IMR-90 (cell line): ENCODE measurements around the gene PHACTR3.

ENCODE experiments used
- BHLHE40 ChIP-seq: fragments of 150-350 bp; IDR thresholded peaks from 2 replicates; pipeline ENCODE4 v1.6.1; 2016; ENCODE audit warnings: mild to moderate bottlenecking, low read depth, low read length
- CEBPB ChIP-seq: IDR thresholded peaks from 2 replicates; pipeline ENCODE4 v1.6.1; 2012; ENCODE audit warnings: low read depth, low read length, improper control_type of control experiment
- CTCF ChIP-seq: conservative IDR thresholded peaks from 2 replicates; pipeline ENCODE4 v1.5.1; 2012; ENCODE audit warnings: mild to moderate bottlenecking, low read depth, low read length, improper control_type of control experiment
- FOS ChIP-seq: fragments of 150-350 bp; IDR thresholded peaks from 2 replicates; pipeline ENCODE4 v1.6.1; 2016; ENCODE audit warnings: low read depth, low read length
- MAZ ChIP-seq: IDR thresholded peaks from 2 replicates; pipeline ENCODE4 v1.6.1; 2012; ENCODE audit warnings: low read depth, mild to moderate bottlenecking, low read length, improper control_type of control experiment, moderate library complexity, borderline replicate concordance
- MXI1 ChIP-seq: IDR thresholded peaks from 2 replicates; pipeline ENCODE4 v1.6.1; 2012; ENCODE audit warnings: low read depth, mild to moderate bottlenecking, low read length, moderate library complexity, borderline replicate concordance
- POLR2A ChIP-seq: IDR thresholded peaks from 2 replicates; pipeline ENCODE4 v1.6.1; 2012; ENCODE audit warnings: mild to moderate bottlenecking, low read depth, low read length
- RAD21 ChIP-seq: IDR thresholded peaks from 2 replicates; pipeline ENCODE4 v1.6.1; 2012; ENCODE audit warnings: low read length, improper control_type of control experiment
- RCOR1 ChIP-seq: IDR thresholded peaks from 2 replicates; pipeline ENCODE4 v1.6.1; 2012; ENCODE audit warnings: mild to moderate bottlenecking, low read length, improper control_type of control experiment; ENCODE audit not compliant: insufficient replicate concordance
- SMC3 ChIP-seq: fragments of 150-350 bp; IDR thresholded peaks from 2 replicates; pipeline ENCODE4 v1.6.1; 2016; ENCODE audit warnings: low read depth, mild to moderate bottlenecking, antibody characterized with exemption, low read length, moderate library complexity
- USF2 ChIP-seq: fragments of 150-350 bp; IDR thresholded peaks from 2 replicates; pipeline ENCODE4 v1.6.1; 2017; ENCODE audit warnings: mild to moderate bottlenecking, antibody characterized with exemption, low read length, low read depth

GRCh38 chr20:59578436-59579403 is 25.6 kb upstream of the PHACTR3 start:
- TF ChIP-seq CTCF = no peak
- TF ChIP-seq CEBPB = peak; percentile 46; the same call in 1 of the 2 replicates
- TF ChIP-seq POLR2A = no peak
- no peak for TF ChIP-seq SMC3
- no peak for TF ChIP-seq RAD21
- TF ChIP-seq MXI1 = no peak
- TF ChIP-seq MAZ = no peak
- TF ChIP-seq FOS = no peak
- TF ChIP-seq RCOR1 = no peak
- no peak for TF ChIP-seq BHLHE40
- TF ChIP-seq USF2 = no peak
